Femur (tissue), 1 donor: ENCODE data around the gene GALNT14.
"Not testable (repeated sequence)": the region's sequence is repeated elsewhere in the genome, so short reads cannot be mapped to it uniquely, and the experiment has no call there.

Experiments used
- DNase-seq: peaks from one replicate; pipeline ENCODE4 v3.0.0-alpha.2; 2017

GALNT14 gene, protein sequence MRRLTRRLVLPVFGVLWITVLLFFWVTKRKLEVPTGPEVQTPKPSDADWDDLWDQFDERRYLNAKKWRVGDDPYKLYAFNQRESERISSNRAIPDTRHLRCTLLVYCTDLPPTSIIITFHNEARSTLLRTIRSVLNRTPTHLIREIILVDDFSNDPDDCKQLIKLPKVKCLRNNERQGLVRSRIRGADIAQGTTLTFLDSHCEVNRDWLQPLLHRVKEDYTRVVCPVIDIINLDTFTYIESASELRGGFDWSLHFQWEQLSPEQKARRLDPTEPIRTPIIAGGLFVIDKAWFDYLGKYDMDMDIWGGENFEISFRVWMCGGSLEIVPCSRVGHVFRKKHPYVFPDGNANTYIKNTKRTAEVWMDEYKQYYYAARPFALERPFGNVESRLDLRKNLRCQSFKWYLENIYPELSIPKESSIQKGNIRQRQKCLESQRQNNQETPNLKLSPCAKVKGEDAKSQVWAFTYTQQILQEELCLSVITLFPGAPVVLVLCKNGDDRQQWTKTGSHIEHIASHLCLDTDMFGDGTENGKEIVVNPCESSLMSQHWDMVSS

GRCh38 chr2:31138037-31138962, at the start of gene GALNT14:
Gene GALNT14 (minus strand): TSS chr2:31138440. CDS start chr2:31138086, 354 bp downstream.
- peak; percentile 67 for DNase-seq

DNA sequence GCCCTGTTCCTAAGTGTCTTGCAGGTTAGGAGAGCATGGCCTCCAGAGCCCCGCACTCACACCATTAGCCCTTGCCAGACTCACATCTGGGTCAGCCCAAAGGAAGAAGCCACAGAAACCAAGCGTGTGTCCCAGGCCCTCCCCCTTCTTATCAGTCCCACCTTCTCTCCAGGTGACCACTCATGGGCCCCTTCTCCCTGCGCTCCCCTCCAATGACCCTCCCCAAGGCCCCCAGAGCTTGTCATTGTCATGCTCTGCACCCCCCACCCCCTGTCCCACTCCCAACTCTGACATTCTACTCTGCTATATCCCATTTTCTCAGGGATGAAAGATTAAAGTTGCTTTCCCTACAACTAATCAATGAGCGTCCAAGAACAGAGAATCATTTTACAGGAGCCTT, 48.9 kb upstream of the GALNT14 start:
- no peak for DNase-seq

- DNase-seq, result not testable (repeated sequence)
Observed at GRCh38 chr2:31183973-31184372, 45.7 kb upstream of the GALNT14 start.

GRCh38 chr2:31176742-31177141, 38.5 kb upstream of the GALNT14 start:
- no peak for DNase-seq

DNA sequence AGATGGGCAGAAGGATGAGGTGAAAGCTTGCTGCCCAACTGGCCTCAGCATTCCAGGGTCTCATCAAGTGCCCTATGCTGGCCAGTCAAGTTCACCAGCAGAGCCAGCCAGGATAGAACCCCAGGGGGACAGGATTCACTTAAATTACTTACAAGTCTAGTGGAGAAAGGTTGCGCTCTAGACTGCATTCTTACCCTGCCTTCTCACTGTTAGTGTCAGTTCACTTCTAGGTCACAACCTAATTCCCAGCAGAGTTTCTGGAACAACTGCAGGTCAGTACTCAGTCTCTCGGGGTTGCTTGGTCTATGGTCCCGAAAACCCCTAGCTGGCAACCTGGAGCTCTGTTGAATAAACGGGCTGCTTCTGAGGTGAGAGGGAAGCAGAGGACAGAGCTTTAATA, 32.9 kb upstream of the GALNT14 start:
- DNase-seq, result no peak

GRCh38 chr2:31170071-31170698, 31.9 kb upstream of the GALNT14 start:
- DNase-seq, result peak; percentile 76

- DNase-seq, result no peak
Observed at GRCh38 chr2:31168291-31168690, 30.1 kb upstream of the GALNT14 start.

DNA sequence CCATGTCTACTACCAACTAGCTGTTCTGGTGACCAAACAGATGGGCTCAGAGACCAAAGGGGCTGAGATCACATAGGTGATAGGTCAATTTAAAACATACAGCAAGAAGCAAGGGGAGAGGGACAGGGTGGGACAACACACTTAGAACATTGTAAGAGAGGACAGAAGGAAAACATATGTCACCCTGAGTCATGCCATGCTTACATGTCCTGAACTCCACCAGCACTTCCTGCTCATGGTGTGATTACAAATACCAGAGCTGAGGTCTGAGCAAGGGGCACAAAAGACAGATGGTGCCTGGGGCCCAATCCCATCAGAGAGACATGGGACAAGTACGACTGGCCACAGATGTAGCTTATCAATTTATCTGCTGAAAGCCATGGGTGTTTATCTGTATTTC, 28.7 kb upstream of the GALNT14 start:
- DNase-seq, result no peak

GRCh38 chr2:31163011-31163539, 24.8 kb upstream of the GALNT14 start:
- no peak for DNase-seq

DNA sequence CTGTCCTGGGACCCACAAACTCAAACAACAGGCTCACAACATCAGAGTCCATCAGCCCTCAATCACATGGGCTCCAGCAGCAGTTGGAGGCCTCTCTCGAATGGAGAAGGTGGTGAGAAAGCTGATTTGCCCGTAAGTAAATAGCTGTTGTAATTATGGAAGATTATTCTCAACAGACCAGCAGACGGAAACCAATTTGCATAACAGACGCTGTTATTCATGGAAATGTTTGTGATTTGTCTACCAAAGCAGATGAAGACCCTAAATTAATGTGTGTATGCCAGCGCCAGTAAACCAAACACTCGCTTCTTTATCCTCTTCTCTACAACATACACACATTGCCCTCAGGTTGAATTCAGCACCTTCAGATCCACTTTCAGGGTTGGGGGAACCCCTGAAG, 23.4 kb upstream of the GALNT14 start:
- no peak for DNase-seq

GRCh38 chr2:31151501-31151900, 13.3 kb upstream of the GALNT14 start:
- DNase-seq, result no peak

DNA sequence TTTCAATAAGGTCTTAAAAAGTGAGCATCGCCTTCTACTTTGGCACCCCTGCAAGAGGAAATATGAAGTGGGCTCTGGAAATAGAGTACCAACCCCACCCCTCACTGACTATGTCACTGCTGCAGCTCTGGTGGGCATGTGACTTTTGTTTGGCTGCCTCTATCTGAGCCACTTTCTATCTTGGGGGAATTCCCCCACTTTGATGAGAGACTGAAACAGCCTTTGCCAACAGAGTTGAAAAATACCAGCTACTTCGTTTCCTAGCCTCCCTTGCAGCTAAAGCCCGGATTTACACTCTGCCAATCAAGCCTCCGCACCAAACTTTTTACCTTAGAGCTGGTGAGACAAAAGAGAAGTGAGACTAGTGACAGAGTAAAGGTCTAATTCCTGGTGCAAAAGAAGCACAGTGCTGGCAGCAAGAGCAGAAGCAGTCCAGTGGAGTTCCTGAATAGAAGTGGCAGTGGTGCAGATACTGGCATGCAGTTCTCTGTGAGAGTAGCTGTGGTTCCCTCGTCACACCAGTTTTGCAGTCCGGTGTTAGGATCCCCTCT, 12.0 kb upstream of the GALNT14 start:
- DNase-seq, result no peak

- no peak for DNase-seq
Observed at GRCh38 chr2:31148514-31148913, 10.3 kb upstream of the GALNT14 start.

- DNase-seq, result no peak
Observed at GRCh38 chr2:31147645-31148044, 9.4 kb upstream of the GALNT14 start.

GRCh38 chr2:31142110-31142509, 3.9 kb upstream of the GALNT14 start:
- DNase-seq, result no peak

- no peak for DNase-seq
Observed at GRCh38 chr2:31141443-31142085, 3.3 kb upstream of the GALNT14 start.

- no peak for DNase-seq
Observed at GRCh38 chr2:31140151-31140550, 1.9 kb upstream of the GALNT14 start.

DNA sequence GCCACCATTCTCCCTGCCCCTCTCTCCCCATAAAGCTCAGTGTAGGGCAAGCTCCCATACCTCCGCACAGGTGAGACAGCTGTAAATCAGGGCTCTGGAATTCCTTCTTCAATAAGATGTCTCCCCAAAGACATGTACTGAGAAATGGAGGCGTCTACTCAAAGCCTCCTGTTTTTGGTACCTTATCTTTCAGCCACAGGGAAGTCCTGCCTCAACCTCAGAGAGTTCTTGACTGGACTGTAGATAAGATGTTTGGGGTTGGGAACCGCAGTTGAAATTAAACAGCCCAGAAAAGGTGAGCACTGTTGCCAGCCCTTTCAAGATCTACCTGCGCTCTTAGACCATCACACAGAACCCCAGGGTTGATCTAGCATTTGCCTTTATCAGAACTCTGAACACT, 1.4 kb upstream of the GALNT14 start:
- no peak for DNase-seq

- peak; percentile 28 for DNase-seq
Observed at GRCh38 chr2:31137211-31138036, 816 bp downstream of the GALNT14 start.

GRCh38 chr2:31136732-31137131, 1.5 kb downstream of the GALNT14 start:
- DNase-seq, result no peak

DNA sequence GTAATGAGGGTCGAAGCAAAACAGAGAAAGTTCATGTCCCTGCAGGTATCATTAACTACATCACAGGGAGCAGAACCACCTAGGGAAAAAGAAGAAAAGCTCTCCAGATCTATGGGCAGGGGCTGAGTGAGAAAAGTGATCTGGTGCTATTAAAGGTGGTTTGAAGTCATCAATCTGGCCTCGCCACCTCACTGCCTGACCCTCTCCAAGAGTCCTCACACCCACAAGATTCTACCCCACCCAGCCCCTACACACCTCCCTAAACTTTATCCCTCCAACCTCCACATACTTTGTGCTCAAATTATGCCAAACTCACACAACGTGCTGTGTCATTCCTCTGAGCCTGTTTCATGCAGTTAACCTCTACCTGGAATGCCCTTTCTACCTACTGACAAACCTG, 2.2 kb downstream of the GALNT14 start:
- no peak for DNase-seq
